GM18499 (cell line): Measurements from ENCODE around the gene SMPD2.
"Not testable (repeated sequence)": the region's sequence is repeated elsewhere in the genome, so short reads cannot be mapped to it uniquely, and the experiment has no call there.

Experiments used
- ATAC-seq: cut with Tn5 transposase; IDR thresholded peaks from one replicate; pipeline ENCODE4 v1.9.1; 2021; ENCODE audit warnings: moderate number of reproducible peaks; ENCODE audit not compliant: insufficient read depth, unreplicated experiment

Gene SMPD2

DNA sequence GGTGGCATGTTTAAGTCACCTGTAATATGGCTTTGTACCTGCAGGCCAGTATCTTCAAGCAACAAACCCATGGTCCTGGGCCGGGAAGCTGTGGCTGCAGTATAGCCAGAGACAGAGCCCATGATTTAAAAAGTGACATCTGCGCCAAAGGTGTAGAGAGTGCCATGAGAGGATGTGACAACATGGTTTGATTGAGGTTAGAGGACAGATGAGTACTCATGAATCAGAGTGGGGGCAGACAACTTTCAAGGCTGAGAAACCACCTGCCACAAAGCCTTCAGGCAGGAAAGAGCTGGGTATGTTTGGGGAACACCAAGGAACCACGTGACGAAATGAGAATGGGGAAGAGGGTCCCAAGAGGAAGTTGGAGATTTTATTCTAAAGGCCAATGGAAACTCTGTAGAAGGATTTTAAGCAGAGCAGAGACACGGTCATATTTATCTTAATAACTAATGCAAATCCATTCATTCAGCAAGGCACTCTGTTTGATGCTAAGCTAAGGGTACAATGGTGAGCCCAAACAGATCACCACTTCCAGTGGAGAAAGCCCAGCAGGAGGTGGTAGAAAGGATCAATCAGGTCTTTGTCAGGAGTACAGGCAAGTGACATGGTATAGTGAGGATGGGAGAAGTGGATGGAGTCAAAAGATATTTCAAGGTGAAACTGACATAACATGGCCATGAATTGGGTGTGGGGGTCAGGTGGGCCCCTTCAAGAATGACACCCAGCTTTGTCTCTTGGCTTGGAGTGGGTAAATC lies 18.4 kb downstream of the SMPD2 start:
- no peak for ATAC-seq

- no peak for ATAC-seq
Measured at GRCh38 chr6:109460161-109460829, 19.8 kb downstream of the SMPD2 start.

GRCh38 chr6:109461205-109461604 lies 20.7 kb downstream of the SMPD2 start:
- not testable (repeated sequence) for ATAC-seq

GRCh38 chr6:109461733-109462526 lies 21.4 kb downstream of the SMPD2 start:
- ATAC-seq: no peak

GRCh38 chr6:109465772-109466171 lies 25.2 kb downstream of the SMPD2 start:
- ATAC-seq: no peak

DNA sequence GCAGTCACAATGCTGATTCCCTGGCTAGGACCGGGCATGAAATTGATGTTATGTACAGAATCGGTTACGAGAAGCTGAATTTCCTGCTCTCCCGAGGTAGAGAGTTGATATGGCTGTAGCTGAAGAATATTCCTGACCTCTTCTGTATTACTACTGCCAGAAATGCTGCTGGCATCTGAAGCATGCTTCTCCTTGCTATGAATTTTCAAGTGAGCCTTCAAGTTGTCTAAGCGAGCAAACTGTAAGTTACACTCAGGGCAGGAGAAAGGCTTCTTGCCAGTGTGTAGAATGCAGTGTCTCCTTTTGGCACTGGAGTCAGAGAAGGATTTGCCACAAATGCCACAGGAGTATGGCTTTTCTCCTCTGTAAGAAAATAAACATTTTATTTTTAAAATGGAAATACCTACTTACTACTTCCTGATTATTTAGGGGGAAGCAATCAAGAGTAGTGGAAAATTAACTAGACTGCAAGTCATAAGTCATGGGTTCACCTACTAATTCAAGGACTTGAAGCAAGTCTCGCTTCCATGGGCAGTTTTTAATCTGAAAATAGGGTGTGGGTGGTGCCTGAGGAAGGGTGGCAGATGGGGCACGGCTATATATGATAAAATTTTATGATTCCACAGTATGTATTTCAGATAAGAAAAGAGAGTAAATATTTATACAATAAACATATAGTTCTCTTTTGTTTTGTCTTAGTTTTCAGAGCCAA lies 25.8 kb downstream of the SMPD2 start:
- no peak for ATAC-seq

DNA sequence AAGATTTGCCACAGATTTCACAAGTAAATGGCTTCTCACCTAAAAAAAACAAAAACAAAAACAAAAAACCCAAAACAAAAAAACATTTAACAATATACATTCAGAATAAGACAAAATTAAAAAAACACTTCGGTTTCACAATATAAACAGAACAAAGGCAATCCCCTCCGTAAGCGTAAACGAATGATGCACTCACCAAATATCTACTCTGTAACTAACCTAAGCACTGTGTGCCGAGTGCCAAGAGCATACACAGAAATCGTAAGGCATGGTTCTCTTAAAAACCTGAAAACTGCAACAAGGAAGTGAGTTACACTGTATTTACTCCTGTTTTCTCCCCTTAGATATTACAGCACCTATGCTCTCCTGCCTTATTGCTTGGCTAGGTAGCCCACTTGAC lies 27.2 kb downstream of the SMPD2 start:
- ATAC-seq: no peak

DNA sequence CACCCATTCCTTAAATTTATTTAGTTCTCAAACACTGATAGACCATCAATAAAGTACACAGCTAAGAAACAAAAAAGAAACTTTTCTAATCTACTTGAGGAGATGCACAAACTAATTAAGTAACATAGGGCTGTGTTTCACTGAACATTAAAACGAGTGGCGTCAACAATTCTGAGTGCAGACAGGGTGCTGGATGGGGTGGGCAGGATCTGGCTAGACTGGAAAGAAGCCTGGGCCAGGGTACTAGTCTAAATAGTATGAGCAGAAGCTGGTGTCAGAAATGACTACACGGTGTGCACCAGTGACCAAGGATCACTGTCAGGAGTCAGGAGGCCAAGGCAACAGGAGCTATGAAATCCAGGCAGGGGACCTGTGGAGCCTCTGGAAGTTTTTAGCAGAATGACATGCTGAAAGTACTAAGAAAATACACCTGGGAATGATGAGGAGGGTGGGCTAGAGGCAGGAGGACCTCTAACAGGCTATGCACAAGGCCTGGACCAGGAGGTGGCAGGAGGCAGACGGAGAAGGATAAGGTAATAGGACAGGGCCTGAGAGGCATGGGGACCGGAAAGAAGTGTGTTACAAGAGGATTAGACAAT lies 29.2 kb downstream of the SMPD2 start:
- no peak for ATAC-seq

DNA sequence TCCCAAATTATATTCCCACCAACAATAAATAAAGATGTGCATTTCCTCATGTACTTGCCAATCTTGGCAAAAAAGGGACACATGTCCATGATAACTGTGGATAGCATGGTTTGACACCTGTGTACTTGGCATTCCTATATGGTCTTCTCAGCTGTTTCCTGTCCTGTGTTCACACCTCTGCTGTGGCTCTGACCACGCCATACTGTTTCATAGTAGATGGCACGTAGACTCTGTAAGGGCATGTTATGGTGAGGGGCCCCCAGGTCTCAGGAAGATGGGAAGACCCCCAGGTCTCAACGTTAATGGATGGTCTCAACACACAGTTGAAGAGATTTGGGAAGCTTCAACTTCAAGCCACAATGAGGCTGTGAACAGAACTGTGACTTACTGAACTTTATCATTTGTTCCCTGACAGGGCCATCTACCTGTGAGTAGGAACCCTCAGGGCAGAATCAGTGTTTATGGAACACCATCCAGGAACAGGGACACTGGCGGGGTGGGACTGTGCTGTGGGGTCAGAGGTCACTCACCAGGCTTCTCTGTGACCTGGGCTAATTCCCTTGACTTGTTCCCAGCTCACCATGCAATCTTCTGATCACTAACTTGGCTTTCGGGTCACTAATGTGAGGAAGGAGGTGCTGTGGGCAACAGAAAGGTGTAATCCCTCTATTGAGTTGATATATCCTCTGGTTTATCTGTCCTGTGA lies 30.7 kb downstream of the SMPD2 start:
- no peak for ATAC-seq

DNA sequence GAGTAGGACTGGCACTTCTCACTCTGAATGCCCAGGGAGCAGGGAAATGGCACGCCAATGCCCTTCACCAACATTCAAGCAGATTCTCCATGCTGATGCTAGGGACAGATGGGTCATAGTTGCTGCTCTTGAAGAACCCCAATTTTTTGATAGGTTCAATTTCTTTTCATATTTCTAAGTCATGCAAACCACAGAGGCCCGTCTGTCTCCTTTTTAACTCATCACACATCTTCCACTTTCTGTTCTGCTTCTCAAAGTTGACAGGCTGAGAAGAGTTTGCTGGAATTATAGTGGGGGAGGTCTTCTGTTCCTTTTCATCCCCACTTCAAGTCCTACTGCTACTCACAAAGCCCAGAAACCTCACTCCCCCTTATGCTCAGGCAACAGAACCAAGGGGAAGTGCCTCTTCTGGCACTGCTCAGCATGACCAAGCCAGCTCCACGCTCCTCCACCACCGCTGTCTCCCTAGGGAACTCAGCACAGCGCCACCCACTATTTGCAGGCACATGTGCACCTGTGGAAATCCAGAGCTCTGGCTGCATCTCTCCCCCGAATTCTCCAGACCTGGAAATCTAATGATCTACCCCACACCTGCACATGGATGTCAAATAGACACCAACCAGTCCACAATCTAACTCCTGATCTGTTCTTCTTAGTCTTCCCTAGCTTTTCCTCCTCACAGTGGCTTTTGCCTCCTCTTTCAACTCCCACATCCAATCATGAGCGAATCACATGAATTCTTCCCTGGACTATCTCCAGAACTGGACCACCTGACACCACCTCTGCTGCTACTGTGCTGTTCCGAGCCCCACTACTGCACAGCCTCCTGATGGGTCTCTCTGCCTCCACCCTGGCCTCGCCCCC lies 31.8 kb downstream of the SMPD2 start:
- no peak for ATAC-seq

GRCh38 chr6:109473120-109473519 lies 32.6 kb downstream of the SMPD2 start:
- ATAC-seq: no peak

GRCh38 chr6:109474995-109475394 lies 34.5 kb downstream of the SMPD2 start:
- ATAC-seq: no peak

- ATAC-seq: no peak
Measured at GRCh38 chr6:109475625-109476024, 35.1 kb downstream of the SMPD2 start.

DNA sequence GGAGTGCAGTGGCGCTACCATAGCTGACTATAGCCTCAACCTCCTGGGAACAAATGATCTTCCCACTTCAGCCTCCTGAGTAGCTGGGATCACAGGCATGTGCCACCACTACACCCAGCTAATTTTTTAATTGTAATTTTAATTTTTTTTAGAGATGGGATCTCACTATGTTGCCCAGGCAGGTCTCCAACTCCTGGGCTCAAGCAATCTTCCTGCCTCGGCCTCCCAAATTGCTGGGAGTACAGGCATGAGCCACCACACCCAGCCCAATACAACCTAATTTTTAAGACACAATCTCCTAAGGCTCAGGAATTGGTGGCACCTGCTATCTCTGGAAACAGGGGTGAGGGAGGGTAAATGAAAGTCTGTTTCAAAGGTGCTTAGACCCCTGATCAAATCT lies 36.7 kb downstream of the SMPD2 start:
- ATAC-seq: no peak

- ATAC-seq: no peak
Measured at GRCh38 chr6:109477725-109478124, 37.2 kb downstream of the SMPD2 start.

GRCh38 chr6:109478222-109478805 lies 37.8 kb downstream of the SMPD2 start:
- no peak for ATAC-seq

GRCh38 chr6:109478841-109479624 lies 38.5 kb downstream of the SMPD2 start:
- ATAC-seq: no peak
